ENCODE measurements around the gene DNAJB6. TPM values are rescaled to one million over a fixed set of nuclear protein-coding genes. Genes with fewer than 3 reads are reported as not detected.

DNAJB6 gene
- total and polyA plus RNA-seq, 8 donors, result 48.7 to 233 (median 65.4) TPM

DNA sequence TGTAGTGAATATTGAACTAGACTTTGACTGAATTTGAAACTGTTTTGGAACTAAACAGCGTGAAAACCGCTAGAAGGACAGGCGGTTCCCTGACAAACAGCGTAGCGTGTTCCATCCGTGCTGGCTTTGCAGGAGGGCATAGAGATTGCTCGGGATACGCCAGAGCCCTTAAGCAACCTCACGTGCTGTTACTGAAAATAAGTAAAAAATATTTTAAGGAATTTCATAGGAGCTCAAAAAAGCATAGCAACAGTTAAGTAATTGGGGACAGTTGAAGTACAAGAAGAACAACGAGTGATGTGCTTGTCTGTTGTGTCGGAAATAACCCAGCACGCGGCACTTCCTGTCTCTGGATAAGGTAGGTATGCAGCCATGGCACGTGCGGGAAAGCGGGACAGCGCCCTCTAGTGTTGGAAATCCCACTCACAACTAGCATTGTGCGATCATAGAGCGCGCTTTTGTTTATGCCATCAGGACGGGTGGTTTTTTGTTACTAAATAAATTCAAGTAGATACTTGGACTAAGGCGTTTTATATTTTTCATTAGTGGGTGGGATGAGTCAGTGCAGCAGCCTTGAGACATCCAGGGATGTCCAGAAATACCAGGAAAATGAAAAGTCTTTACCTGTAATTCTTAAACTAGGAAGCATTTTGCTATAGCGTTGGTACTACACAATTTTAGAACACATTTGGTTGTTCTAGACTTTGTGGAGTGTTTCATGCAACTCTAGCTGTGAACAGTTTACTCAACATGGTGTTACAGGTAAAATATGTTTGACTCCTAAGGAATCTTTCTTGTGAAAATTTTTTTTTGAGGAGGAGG, 50.4 kb downstream of the DNAJB6 start:
- Histone ChIP-seq H3K9me3 (no peaks in the 10 kb centered on the region), H3K4me1 (peaks cover 0 to 54% (median 15%) of the 10 kb centered on the region in 4 donors), H3K4me3 (no peak overlapping the region), H3K27ac (peak overlapping the region in 4 of 5 donors; percentile 47 to 59 (median 52)), H3K27me3 (no peaks in the 10 kb centered on the region), H3K36me3 (peaks cover 29 to 77% (median 72%) of the 10 kb centered on the region in 4 donors)
- peak; percentile 86 to 92 for DNase-seq
- TF ChIP-seq POLR2AphosphoS5 (IDR thresholded peaks at IDR 0.05) (peak; percentile 39 to 87 (median 63)), EP300 (IDR thresholded peaks at IDR 0.05) (no peak), POLR2A (IDR thresholded peaks at IDR 0.05) (no peak)
- TF ChIP-seq, protein P1, sequence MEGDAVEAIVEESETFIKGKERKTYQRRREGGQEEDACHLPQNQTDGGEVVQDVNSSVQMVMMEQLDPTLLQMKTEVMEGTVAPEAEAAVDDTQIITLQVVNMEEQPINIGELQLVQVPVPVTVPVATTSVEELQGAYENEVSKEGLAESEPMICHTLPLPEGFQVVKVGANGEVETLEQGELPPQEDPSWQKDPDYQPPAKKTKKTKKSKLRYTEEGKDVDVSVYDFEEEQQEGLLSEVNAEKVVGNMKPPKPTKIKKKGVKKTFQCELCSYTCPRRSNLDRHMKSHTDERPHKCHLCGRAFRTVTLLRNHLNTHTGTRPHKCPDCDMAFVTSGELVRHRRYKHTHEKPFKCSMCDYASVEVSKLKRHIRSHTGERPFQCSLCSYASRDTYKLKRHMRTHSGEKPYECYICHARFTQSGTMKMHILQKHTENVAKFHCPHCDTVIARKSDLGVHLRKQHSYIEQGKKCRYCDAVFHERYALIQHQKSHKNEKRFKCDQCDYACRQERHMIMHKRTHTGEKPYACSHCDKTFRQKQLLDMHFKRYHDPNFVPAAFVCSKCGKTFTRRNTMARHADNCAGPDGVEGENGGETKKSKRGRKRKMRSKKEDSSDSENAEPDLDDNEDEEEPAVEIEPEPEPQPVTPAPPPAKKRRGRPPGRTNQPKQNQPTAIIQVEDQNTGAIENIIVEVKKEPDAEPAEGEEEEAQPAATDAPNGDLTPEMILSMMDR (IDR thresholded peaks at IDR 0.05), result peak in 5 of 7 experiments; percentile 78 to 91 (median 79)
- intact Hi-C loops (cut with DNase I; ENCODE audit: low total_unique reads), result no loop called here
- 47 to 61% (median 56%) methylated on average over 23 of the region's 23 CpGs for WGBS, 5 donors

DNA sequence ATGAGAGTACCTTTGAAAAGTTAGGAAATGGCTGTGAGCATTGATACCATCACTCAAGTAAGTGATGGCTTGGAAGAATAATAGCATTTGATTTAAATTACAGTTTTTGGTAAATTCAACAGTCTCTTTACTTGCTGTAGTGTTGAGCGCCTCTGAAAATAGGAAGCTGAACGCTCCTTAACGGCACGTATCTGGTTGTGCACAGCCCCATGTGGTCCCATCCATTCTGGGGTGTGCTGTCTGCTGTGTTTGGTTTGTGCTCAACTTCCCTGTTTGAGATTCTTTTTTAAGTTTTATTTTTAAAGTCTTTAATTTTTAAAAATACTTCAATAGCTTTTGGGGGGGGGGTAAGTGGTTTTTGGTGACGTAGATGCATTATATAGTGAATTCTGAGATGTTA, 51.5 kb downstream of the DNAJB6 start:
- no peak for TF ChIP-seq POLR2A (IDR thresholded peaks at IDR 0.05)
- no peak for TF ChIP-seq POLR2AphosphoS5 (IDR thresholded peaks at IDR 0.05)
- no peak for TF ChIP-seq EP300 (IDR thresholded peaks at IDR 0.05)
- TF ChIP-seq, protein P1 (IDR thresholded peaks at IDR 0.05), result no peak
- no peak for DNase-seq
- Histone ChIP-seq H3K4me3 (no peak overlapping the region), H3K27me3 (no peaks in the 10 kb centered on the region), H3K4me1 (peaks cover 0 to 54% (median 15%) of the 10 kb centered on the region in 4 donors), H3K27ac (no peak overlapping the region), H3K36me3 (peaks cover 22 to 77% (median 65%) of the 10 kb centered on the region in 4 donors), H3K9me3 (no peaks in the 10 kb centered on the region)
- intact Hi-C loops (cut with DNase I; ENCODE audit: low total_unique reads), result no loop called here
- WGBS, 5 donors, result 87 to 97% (median 95%) methylated on average over 5 of the region's 5 CpGs

DNA sequence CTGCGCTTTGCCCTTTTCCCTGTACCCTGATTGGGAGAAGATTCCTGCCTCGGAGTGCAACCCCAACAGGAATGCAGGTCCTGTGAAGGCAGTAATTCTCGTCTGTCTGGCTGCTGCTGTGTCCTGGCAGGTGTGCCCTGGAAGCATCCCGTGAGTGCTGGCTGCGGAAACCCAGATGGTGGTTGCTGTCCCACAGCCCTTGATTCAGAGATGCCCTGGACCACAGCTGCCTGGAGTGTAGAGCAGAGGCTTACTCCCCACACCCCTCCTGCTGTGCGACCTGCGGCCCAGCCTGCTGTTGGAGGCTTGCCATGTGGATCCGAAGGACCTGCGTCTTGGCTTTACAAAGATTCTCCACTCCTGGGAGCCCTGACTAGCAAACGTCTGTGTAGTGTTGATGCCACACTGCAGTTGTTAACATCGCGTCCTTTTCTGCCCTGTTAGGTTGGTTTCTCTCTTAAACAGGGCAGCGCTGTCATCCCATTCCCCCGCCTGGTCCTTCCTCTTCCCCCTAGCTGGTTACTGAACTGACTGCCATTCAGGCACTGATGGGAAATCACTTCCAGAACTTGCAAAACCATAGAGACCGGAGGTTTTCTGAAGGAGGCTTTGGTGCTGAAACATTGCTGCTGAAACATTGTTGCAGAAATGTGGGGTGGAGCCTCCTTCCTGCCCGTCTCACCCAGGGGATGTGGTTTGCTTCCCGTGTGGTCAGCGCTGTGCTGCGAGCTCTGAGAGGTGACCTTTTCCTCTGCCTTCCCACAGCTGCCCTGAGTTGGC, 53.3 kb downstream of the DNAJB6 start:
- H3K9me3 ChIP-seq, result no peaks in the 10 kb centered on the region
- TF ChIP-seq POLR2A (IDR thresholded peaks at IDR 0.05) (no peak), POLR2AphosphoS5 (IDR thresholded peaks at IDR 0.05) (no peak), EP300 (IDR thresholded peaks at IDR 0.05) (no peak)
- TF ChIP-seq, protein P1 (IDR thresholded peaks at IDR 0.05), result no peak
- H3K27me3 ChIP-seq, result no peaks in the 10 kb centered on the region
- intact Hi-C loops (cut with DNase I; ENCODE audit: low total_unique reads), result no loop called here
- whole genome bisulfite sequencing, 5 donors, result 64 to 82% (median 77%) methylated on average over 18 to 19 of the region's 19 CpGs
- H3K36me3 ChIP-seq, result peaks cover 15 to 69% (median 56%) of the 10 kb centered on the region in 4 donors
- no peak overlapping the region for H3K4me3 ChIP-seq
- no peak for DNase-seq
- peaks cover 0 to 44% (median 13%) of the 10 kb centered on the region in 4 donors for H3K4me1 ChIP-seq
- H3K27ac ChIP-seq, result peak overlapping the region in 2 of 5 donors; percentile 27 to 41

DNA sequence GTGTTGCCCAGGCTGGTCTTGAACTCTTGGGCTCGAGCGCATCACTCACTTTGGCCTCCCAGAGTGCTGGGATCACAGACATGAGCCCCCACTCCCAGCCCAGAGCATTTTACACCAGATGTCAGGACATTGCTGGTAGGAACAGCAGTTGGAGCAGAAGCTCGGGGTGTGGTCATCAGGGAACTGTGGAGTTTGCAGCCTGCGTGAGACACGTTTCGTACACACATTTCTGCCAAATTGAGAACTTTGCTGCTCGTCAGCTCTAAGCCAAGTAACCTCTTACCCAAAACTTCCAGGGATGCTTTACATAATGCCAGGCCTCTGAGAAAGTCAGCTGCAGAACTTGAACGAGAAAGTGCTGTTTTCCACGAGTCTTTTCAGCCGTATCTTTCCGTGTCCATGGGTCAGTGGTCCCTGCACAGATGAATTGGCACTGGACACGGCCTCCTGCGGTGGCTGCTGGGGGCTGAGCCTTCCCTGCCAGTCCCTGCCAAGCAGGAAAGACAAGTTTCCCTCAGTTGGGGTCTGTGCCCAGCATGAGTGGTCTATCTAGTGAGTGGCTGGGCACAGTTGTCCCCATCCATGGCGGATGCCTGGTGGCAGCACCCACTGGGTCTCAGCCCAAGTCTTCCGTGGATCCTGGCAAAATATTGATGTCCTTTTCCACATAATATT, 54.4 kb downstream of the DNAJB6 start:
- 91 to 96% (median 94%) methylated on average over 15 of the region's 15 CpGs for WGBS, 5 donors
- DNase-seq, result no peak
- peaks cover 15 to 66% (median 55%) of the 10 kb centered on the region in 4 donors for H3K36me3 ChIP-seq

More for the DNA sequence above, 54.4 kb downstream of the DNAJB6 start:
- TF ChIP-seq POLR2AphosphoS5 (IDR thresholded peaks at IDR 0.05) (no peak), EP300 (IDR thresholded peaks at IDR 0.05) (no peak), POLR2A (IDR thresholded peaks at IDR 0.05) (no peak)
- TF ChIP-seq, protein P1 (IDR thresholded peaks at IDR 0.05), result no peak
- no peaks in the 10 kb centered on the region for H3K27me3 ChIP-seq
- H3K4me1 ChIP-seq, result peaks cover 0 to 44% (median 13%) of the 10 kb centered on the region in 4 donors
- intact Hi-C loops (cut with DNase I; ENCODE audit: low total_unique reads), result no loop called here
- no peak overlapping the region for H3K27ac ChIP-seq
- no peaks in the 10 kb centered on the region for H3K9me3 ChIP-seq
- no peak overlapping the region for H3K4me3 ChIP-seq

All from stomach (tissue), 9 donors.